ENCODE results near the gene BCL11A.

BCL11A gene

DNA sequence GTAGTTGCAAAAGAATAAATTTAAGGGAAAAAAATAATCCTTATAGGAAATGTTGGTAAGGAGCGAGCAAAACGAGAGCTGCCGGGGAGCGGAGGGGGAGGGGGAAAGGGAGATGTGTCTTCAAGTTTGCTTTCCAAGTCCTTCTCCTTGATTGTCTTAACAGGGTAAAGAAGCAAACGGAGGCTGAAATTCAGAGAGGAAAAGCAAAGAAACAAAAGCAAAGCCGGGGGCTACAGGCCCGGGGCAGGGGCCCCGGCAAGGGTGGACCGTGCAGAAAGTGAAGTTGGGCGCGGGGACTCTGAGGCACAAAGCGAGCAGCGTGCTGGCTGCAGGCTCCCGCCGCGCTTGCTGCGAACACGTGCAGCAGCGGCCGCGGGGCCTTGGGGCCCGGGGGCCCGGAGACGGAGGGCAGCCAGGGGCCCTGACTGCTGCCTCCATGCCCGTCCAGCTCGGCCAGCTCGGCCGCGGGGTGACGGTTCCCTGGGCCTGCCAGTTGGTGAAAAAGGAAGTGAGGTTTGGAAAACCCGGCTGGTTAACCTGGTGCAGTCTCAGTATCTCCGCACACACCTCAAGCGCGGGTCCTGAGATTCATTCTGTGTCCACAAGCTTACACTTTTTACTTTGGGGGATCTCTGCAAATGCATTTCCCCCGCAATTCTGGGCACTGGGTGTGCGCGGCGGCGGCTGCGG lies 4.1 kb downstream of the BCL11A start:
- no peak for TF ChIP-seq ISL1 (CRISPR knock-in tag; IDR thresholded peaks at IDR 0.05)
- TF ChIP-seq, protein P1, sequence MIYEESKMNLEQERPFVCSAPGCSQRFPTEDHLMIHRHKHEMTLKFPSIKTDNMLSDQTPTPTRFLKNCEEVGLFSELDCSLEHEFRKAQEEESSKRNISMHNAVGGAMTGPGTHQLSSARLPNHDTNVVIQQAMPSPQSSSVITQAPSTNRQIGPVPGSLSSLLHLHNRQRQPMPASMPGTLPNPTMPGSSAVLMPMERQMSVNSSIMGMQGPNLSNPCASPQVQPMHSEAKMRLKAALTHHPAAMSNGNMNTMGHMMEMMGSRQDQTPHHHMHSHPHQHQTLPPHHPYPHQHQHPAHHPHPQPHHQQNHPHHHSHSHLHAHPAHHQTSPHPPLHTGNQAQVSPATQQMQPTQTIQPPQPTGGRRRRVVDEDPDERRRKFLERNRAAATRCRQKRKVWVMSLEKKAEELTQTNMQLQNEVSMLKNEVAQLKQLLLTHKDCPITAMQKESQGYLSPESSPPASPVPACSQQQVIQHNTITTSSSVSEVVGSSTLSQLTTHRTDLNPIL (CRISPR knock-in tag; IDR thresholded peaks at IDR 0.05; ENCODE audit: low read depth), result no peak
- TF ChIP-seq SNAI2 (CRISPR knock-in tag; IDR thresholded peaks at IDR 0.05), result no peak
- ATAC-seq, result peak; percentile 28

DNA sequence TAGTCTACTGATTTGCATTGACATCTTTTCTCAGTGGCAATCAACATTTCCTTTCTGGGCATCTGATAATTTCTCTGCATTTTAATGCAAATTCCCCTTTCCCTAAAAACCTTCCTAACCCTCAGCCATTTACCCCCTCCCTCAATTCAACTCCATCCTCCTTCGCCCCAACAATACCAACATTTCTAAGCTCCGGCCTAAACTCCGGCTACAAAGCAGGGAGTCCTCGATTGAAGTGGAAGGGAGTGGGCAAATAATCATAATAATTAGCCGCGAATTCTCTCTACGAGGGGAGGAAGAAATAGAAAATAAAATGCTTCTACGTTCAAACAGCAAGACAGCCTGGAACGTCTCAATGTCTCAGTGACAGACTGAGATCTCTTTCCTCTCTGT lies 4.6 kb downstream of the BCL11A start:
- ATAC-seq, result no peak
- no peak for TF ChIP-seq OSR1 (CRISPR knock-in tag; IDR thresholded peaks at IDR 0.05)
- no peak for TF ChIP-seq ARNTL (CRISPR knock-in tag; IDR thresholded peaks at IDR 0.05; ENCODE audit: borderline replicate concordance, low read depth)
- TF ChIP-seq SNAI2 (CRISPR knock-in tag; IDR thresholded peaks at IDR 0.05), result no peak
- TF ChIP-seq ZFP30 (CRISPR knock-in tag; IDR thresholded peaks at IDR 0.05), result no peak
- no peak for TF ChIP-seq TCF4 (CRISPR knock-in tag; IDR thresholded peaks at IDR 0.05; ENCODE audit: borderline replicate concordance)
- TF ChIP-seq ZFP3 (CRISPR knock-in tag; IDR thresholded peaks at IDR 0.05), result no peak
- TF ChIP-seq ZNF8 (CRISPR knock-in tag; IDR thresholded peaks at IDR 0.05), result no peak
- TF ChIP-seq ISL1 (CRISPR knock-in tag; IDR thresholded peaks at IDR 0.05), result no peak
- TF ChIP-seq, protein P2, sequence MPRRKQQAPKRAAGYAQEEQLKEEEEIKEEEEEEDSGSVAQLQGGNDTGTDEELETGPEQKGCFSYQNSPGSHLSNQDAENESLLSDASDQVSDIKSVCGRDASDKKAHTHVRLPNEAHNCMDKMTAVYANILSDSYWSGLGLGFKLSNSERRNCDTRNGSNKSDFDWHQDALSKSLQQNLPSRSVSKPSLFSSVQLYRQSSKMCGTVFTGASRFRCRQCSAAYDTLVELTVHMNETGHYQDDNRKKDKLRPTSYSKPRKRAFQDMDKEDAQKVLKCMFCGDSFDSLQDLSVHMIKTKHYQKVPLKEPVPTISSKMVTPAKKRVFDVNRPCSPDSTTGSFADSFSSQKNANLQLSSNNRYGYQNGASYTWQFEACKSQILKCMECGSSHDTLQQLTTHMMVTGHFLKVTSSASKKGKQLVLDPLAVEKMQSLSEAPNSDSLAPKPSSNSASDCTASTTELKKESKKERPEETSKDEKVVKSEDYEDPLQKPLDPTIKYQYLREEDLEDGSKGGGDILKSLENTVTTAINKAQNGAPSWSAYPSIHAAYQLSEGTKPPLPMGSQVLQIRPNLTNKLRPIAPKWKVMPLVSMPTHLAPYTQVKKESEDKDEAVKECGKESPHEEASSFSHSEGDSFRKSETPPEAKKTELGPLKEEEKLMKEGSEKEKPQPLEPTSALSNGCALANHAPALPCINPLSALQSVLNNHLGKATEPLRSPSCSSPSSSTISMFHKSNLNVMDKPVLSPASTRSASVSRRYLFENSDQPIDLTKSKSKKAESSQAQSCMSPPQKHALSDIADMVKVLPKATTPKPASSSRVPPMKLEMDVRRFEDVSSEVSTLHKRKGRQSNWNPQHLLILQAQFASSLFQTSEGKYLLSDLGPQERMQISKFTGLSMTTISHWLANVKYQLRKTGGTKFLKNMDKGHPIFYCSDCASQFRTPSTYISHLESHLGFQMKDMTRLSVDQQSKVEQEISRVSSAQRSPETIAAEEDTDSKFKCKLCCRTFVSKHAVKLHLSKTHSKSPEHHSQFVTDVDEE (CRISPR knock-in tag; IDR thresholded peaks at IDR 0.05), result no peak

DNA sequence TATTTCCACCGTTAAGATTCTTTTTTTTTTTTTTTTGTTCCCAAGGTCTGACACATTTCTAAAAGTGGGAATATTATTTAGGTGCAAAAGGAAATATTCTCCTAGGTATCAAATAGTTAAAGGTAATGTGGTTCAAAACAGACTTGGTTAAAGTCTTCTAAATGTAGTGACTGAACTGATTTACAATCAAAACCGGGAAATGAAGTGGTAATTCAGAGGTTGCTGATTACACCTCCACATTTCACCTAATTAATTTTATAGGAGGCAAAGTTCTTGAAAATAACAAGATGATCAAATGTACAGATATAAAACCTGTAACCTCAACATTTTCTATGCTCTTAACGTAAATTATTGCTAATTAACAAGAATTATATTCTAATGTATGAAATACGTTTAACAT lies 5.1 kb downstream of the BCL11A start:
- TF ChIP-seq TCF4 (CRISPR knock-in tag; IDR thresholded peaks at IDR 0.05; ENCODE audit: borderline replicate concordance) (no peak), ARNTL (CRISPR knock-in tag; IDR thresholded peaks at IDR 0.05; ENCODE audit: borderline replicate concordance, low read depth) (no peak), ZC3H10 (CRISPR knock-in tag; IDR thresholded peaks at IDR 0.05) (no peak), ISL1 (CRISPR knock-in tag; IDR thresholded peaks at IDR 0.05) (no peak), ZFP30 (CRISPR knock-in tag; IDR thresholded peaks at IDR 0.05) (no peak), CSDC2 (CRISPR knock-in tag; IDR thresholded peaks at IDR 0.05) (no peak), ESRRG (CRISPR knock-in tag; IDR thresholded peaks at IDR 0.05) (no peak), BACH2 (CRISPR knock-in tag; IDR thresholded peaks at IDR 0.05; ENCODE audit: borderline replicate concordance) (no peak), ZNF565 (CRISPR knock-in tag; conservative IDR thresholded peaks at IDR 0.05; ENCODE audit: low read depth) (no peak), ZNF70 (CRISPR knock-in tag; IDR thresholded peaks at IDR 0.05) (no peak), OSR1 (CRISPR knock-in tag; IDR thresholded peaks at IDR 0.05) (no peak), RARB (CRISPR knock-in tag; IDR thresholded peaks at IDR 0.05) (no peak), GLIS3 (CRISPR knock-in tag; IDR thresholded peaks at IDR 0.05) (no peak), SNAI2 (CRISPR knock-in tag; IDR thresholded peaks at IDR 0.05) (no peak), ZFP3 (CRISPR knock-in tag; IDR thresholded peaks at IDR 0.05) (no peak), TOX (CRISPR knock-in tag; IDR thresholded peaks at IDR 0.05; ENCODE audit: borderline replicate concordance) (no peak)
- TF ChIP-seq, protein P3, sequence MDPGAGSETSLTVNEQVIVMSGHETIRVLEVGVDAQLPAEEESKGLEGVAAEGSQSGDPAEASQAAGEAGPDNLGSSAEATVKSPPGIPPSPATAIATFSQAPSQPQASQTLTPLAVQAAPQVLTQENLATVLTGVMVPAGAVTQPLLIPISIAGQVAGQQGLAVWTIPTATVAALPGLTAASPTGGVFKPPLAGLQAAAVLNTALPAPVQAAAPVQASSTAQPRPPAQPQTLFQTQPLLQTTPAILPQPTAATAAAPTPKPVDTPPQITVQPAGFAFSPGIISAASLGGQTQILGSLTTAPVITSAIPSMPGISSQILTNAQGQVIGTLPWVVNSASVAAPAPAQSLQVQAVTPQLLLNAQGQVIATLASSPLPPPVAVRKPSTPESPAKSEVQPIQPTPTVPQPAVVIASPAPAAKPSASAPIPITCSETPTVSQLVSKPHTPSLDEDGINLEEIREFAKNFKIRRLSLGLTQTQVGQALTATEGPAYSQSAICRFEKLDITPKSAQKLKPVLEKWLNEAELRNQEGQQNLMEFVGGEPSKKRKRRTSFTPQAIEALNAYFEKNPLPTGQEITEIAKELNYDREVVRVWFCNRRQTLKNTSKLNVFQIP (CRISPR knock-in tag; IDR thresholded peaks at IDR 0.05; ENCODE audit: borderline replicate concordance, low read depth), result no peak
- TF ChIP-seq, protein P2 (CRISPR knock-in tag; IDR thresholded peaks at IDR 0.05), result no peak
- TF ChIP-seq, protein P4, sequence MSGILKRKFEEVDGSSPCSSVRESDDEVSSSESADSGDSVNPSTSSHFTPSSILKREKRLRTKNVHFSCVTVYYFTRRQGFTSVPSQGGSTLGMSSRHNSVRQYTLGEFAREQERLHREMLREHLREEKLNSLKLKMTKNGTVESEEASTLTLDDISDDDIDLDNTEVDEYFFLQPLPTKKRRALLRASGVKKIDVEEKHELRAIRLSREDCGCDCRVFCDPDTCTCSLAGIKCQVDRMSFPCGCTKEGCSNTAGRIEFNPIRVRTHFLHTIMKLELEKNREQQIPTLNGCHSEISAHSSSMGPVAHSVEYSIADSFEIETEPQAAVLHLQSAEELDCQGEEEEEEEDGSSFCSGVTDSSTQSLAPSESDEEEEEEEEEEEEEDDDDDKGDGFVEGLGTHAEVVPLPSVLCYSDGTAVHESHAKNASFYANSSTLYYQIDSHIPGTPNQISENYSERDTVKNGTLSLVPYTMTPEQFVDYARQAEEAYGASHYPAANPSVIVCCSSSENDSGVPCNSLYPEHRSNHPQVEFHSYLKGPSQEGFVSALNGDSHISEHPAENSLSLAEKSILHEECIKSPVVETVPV (CRISPR knock-in tag; IDR thresholded peaks at IDR 0.05), result no peak
- TF ChIP-seq, protein P1 (CRISPR knock-in tag; IDR thresholded peaks at IDR 0.05; ENCODE audit: low read depth), result no peak
- ATAC-seq, result no peak

All from SK-N-SH treated with all-trans-retinoic acid at 6 μM for 48 hours (cell line).